IMR-90 (cell line): ENCODE measurements around the gene CEP63. TPM values are rescaled to one million over a fixed set of nuclear protein-coding genes. Genes with fewer than 3 reads are reported as not detected.

Source experiments
- ATAC-seq: fragments of 200-7000 bp; cut with Tn5 transposase; 2 replicates; pipeline ENCODE4 v1.9.1; 2020; ENCODE audit warnings: low read depth, mild to moderate bottlenecking, moderate library complexity
- BruUV-seq: library from RNA; stranded (reverse); fragments of 400-500 nt; replicated peaks from 2 replicates; lab custom pipeline; 2021; lab: Mats Ljungman, UMichigan
- CTCF ChIA-PET: fragments of 300-600 bp; formaldehyde crosslinking; extraction: SDS; loops from one replicate; lab custom pipeline; 2021; ENCODE audit warnings: antibody characterized with exemption; lab: Yijun Ruan, JAX
- POLR2A ChIA-PET: fragments of 300-600 bp; sonication (Branson Sonifier 250); formaldehyde crosslinking; loops from one replicate; lab custom pipeline; 2022; ENCODE audit warnings: antibody characterized with exemption; ENCODE audit not compliant: unreplicated experiment; lab: Charles Lee
- DNase-seq: peaks from one replicate; pipeline ENCODE4 v3.0.0; 2013
- H2AFZ ChIP-seq: replicated peaks from 2 replicates; pipeline ENCODE3; 2013; ENCODE audit warnings: low read length, mild to moderate bottlenecking; ENCODE audit not compliant: poor library complexity
- H2AK5ac ChIP-seq: 2 replicates; pipeline ENCODE4 v1.6.1; 2013; ENCODE audit warnings: low read depth, low read length, inconsistent platforms
- H2AK9ac ChIP-seq: replicated peaks from 2 replicates; pipeline ENCODE3; 2013; ENCODE audit warnings: mild to moderate bottlenecking, low read depth, low read length, moderate library complexity; ENCODE audit not compliant: poor library complexity
- H2BK120ac ChIP-seq: 2 replicates; pipeline ENCODE4 v1.6.1; 2013; ENCODE audit warnings: low read depth, low read length, inconsistent platforms
- H2BK15ac ChIP-seq: 3 replicates; pipeline ENCODE4 v1.6.1; 2013; ENCODE audit warnings: low read depth, low read length, inconsistent platforms
- H2BK20ac ChIP-seq: 2 replicates; pipeline ENCODE4 v1.6.1; 2013; ENCODE audit warnings: low read depth, mild to moderate bottlenecking, inconsistent platforms, low read length, moderate library complexity
- H2BK5ac ChIP-seq: 2 replicates; pipeline ENCODE4 v1.6.1; 2013; ENCODE audit warnings: mild to moderate bottlenecking, low read depth, low read length, inconsistent platforms; ENCODE audit not compliant: poor library complexity, severe bottlenecking
- H3K14ac ChIP-seq: replicated peaks from 2 replicates; pipeline ENCODE4 v1.6.1; 2013; ENCODE audit warnings: low read depth, low read length, inconsistent platforms
- H3K18ac ChIP-seq: 2 replicates; pipeline ENCODE4 v1.6.1; 2013; ENCODE audit warnings: low read depth, low read length, control low read depth
- H3K23ac ChIP-seq: 2 replicates; pipeline ENCODE4 v1.6.1; 2013; ENCODE audit warnings: low read depth, low read length, inconsistent platforms
- H3K27ac ChIP-seq: 2 replicates; pipeline ENCODE4 v1.5.1; 2013; ENCODE audit warnings: mild to moderate bottlenecking, control low read depth, low read length; ENCODE audit not compliant: insufficient read depth
- H3K27me3 ChIP-seq: 2 replicates; pipeline ENCODE4 v1.6.1; 2013; ENCODE audit warnings: low read length; ENCODE audit not compliant: control insufficient read depth, insufficient read depth
- H3K36me3 ChIP-seq: 2 replicates; pipeline ENCODE4 v1.6.1; 2013; ENCODE audit warnings: low read length, mixed read lengths; ENCODE audit not compliant: control insufficient read depth, insufficient read depth
- H3K4ac ChIP-seq: 2 replicates; pipeline ENCODE4 v1.6.1; 2013; ENCODE audit warnings: low read depth, low read length, inconsistent platforms
- H3K4me1 ChIP-seq: 2 replicates; pipeline ENCODE4 v1.6.1; 2013; ENCODE audit warnings: low read length, mixed read lengths; ENCODE audit not compliant: control insufficient read depth, insufficient read depth
- H3K4me2 ChIP-seq: 2 replicates; pipeline ENCODE4 v1.6.1; 2013; ENCODE audit warnings: low read depth, mild to moderate bottlenecking, control low read depth, low read length, moderate library complexity
- H3K4me3 ChIP-seq: 2 replicates; pipeline ENCODE4 v1.5.1; 2013; ENCODE audit warnings: low read depth, mild to moderate bottlenecking, control low read depth, low read length, moderate library complexity; ENCODE audit not compliant: insufficient read depth
- H3K56ac ChIP-seq: 2 replicates; pipeline ENCODE4 v1.6.1; 2013; ENCODE audit warnings: low read length, inconsistent platforms; ENCODE audit not compliant: insufficient read depth; ENCODE audit errors: extremely low read depth
- H3K79me1 ChIP-seq, 2 experiments: 2 replicates each; pipeline ENCODE4 v1.6.1; 2013; ENCODE audit warnings: low read length in 2 of 2, inconsistent platforms in 1 of 2, low read depth in 1 of 2
- H3K9ac ChIP-seq: 2 replicates; pipeline ENCODE4 v1.6.1; 2013; ENCODE audit warnings: low read depth, low read length, control low read depth
- H3K9me1 ChIP-seq: 2 replicates; pipeline ENCODE4 v1.6.1; 2013; ENCODE audit warnings: low read length, inconsistent platforms; ENCODE audit not compliant: insufficient read depth
- H3K9me3 ChIP-seq: 2 replicates; pipeline ENCODE4 v1.6.1; 2013; ENCODE audit warnings: low read length; ENCODE audit not compliant: control insufficient read depth, insufficient read depth
- H4K20me1 ChIP-seq: 2 replicates; pipeline ENCODE4 v1.6.1; 2013; ENCODE audit warnings: low read length, inconsistent platforms; ENCODE audit not compliant: insufficient read depth
- H4K5ac ChIP-seq: 2 replicates; pipeline ENCODE4 v1.6.1; 2013; ENCODE audit warnings: mild to moderate bottlenecking, low read depth, low read length, control low read depth
- H4K8ac ChIP-seq, 2 experiments: 2 replicates each; pipeline ENCODE4 v1.6.1; 2013; ENCODE audit warnings: low read depth in 2 of 2, low read length in 2 of 2, control low read depth in 1 of 2, inconsistent platforms in 1 of 2
- H4K91ac ChIP-seq: 2 replicates; pipeline ENCODE4 v1.6.1; 2013; ENCODE audit warnings: low read depth, low read length, inconsistent platforms; ENCODE audit not compliant: insufficient read depth
- BHLHE40 ChIP-seq: fragments of 150-350 bp; IDR thresholded peaks from 2 replicates; pipeline ENCODE4 v1.6.1; 2016; ENCODE audit warnings: mild to moderate bottlenecking, low read depth, low read length
- CEBPB ChIP-seq: IDR thresholded peaks from 2 replicates; pipeline ENCODE4 v1.6.1; 2012; ENCODE audit warnings: low read depth, low read length, improper control_type of control experiment
- CHD1 ChIP-seq: IDR thresholded peaks from 2 replicates; pipeline ENCODE4 v1.6.1; 2012; ENCODE audit warnings: low read depth, low read length, improper control_type of control experiment
- CTCF ChIP-seq: conservative IDR thresholded peaks from 2 replicates; pipeline ENCODE4 v1.5.1; 2012; ENCODE audit warnings: mild to moderate bottlenecking, low read depth, low read length, improper control_type of control experiment
- FOS ChIP-seq: fragments of 150-350 bp; IDR thresholded peaks from 2 replicates; pipeline ENCODE4 v1.6.1; 2016; ENCODE audit warnings: low read depth, low read length
- MAFK ChIP-seq: IDR thresholded peaks from 2 replicates; pipeline ENCODE4 v1.6.1; 2012; ENCODE audit warnings: low read depth, low read length, improper control_type of control experiment
- MAZ ChIP-seq: IDR thresholded peaks from 2 replicates; pipeline ENCODE4 v1.6.1; 2012; ENCODE audit warnings: low read depth, mild to moderate bottlenecking, low read length, improper control_type of control experiment, moderate library complexity, borderline replicate concordance
- MXI1 ChIP-seq: IDR thresholded peaks from 2 replicates; pipeline ENCODE4 v1.6.1; 2012; ENCODE audit warnings: low read depth, mild to moderate bottlenecking, low read length, moderate library complexity, borderline replicate concordance
- NFE2L2 ChIP-seq: fragments of 150-350 bp; IDR thresholded peaks from 2 replicates; pipeline ENCODE4 v1.6.1; 2016; ENCODE audit warnings: low read depth, mild to moderate bottlenecking, low read length
- POLR2A ChIP-seq: IDR thresholded peaks from 2 replicates; pipeline ENCODE4 v1.6.1; 2012; ENCODE audit warnings: mild to moderate bottlenecking, low read depth, low read length
- RAD21 ChIP-seq: IDR thresholded peaks from 2 replicates; pipeline ENCODE4 v1.6.1; 2012; ENCODE audit warnings: low read length, improper control_type of control experiment
- RCOR1 ChIP-seq: IDR thresholded peaks from 2 replicates; pipeline ENCODE4 v1.6.1; 2012; ENCODE audit warnings: mild to moderate bottlenecking, low read length, improper control_type of control experiment; ENCODE audit not compliant: insufficient replicate concordance
- RFX5 ChIP-seq: IDR thresholded peaks from 2 replicates; pipeline ENCODE4 v1.8.0; 2012; ENCODE audit warnings: low read depth, mild to moderate bottlenecking, low read length, moderate library complexity
- SMC3 ChIP-seq: fragments of 150-350 bp; IDR thresholded peaks from 2 replicates; pipeline ENCODE4 v1.6.1; 2016; ENCODE audit warnings: low read depth, mild to moderate bottlenecking, antibody characterized with exemption, low read length, moderate library complexity
- dilution Hi-C: fragments of 300-500 bp; cut with HindIII; formaldehyde crosslinking; loops from one replicate; pipeline ENCODE4 v1.14.3; 2018; ENCODE audit warnings: low sequenced_read_pairs; ENCODE audit not compliant: unreplicated experiment
- in situ Hi-C: fragments of 300-500 bp; cut with MboI; formaldehyde crosslinking; loops from 3 replicates; pipeline ENCODE4 v1.14.3; 2019; ENCODE audit warnings: low sequenced_read_pairs, inconsistent platforms, mixed read lengths
- intact Hi-C: fragments of 100-400 bp; cut with micrococcal nuclease; formaldehyde crosslinking; loops from 2 replicates; pipeline ENCODE4 v1.10.0; 2022
- polyA plus RNA-seq, 3 experiments: library from polyadenylated mRNA; depleted of rRNA; stranded (reverse); fragments of >200 nt; gene quantifications; 2 replicates each; pipeline ENCODE4 v1.2.3, GENCODE V29; 2012; ENCODE audit warnings: low replicate concordance in 1 of 3
- total RNA-seq: library from RNA; depleted of rRNA; stranded (reverse); fragments of >200 nt; gene quantifications from 2 replicates; pipeline ENCODE4 v1.2.3, GENCODE V29; 2012
- TF ChIP-seq, protein P1 (sequence below): fragments of 150-350 bp; IDR thresholded peaks from 2 replicates; pipeline ENCODE4 v1.6.1; 2016; ENCODE audit warnings: low read depth, mild to moderate bottlenecking, low read length, moderate library complexity, borderline replicate concordance
- TF ChIP-seq, protein P2 (sequence below): fragments of 150-350 bp; IDR thresholded peaks from 2 replicates; pipeline ENCODE4 v1.6.1; 2017; ENCODE audit warnings: mild to moderate bottlenecking, antibody characterized with exemption, low read length, low read depth

Gene CEP63
- total and polyA plus RNA-seq, 2 of the 4 experiments (the other 2 are of a cell fraction), result 6.5 to 9.1 TPM

DNA sequence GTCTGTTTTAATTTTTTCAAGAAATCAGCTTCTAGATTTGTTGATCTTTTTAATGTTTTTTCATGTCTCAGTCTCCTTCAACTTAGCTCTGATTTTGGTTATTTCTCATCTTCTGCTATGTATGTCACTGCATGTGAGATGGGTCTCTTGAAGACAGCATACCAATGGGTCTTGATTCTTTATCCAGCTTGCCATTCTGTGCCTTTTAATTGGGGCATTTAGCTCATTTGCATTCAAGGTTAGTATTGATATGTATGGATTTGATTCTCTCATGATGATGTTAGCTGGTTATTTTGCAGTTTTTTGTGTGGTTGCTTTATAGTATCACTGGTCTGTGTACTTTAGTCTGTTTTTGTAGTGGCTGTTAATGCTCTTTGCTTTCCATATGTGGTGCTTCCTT is 39.4 kb downstream of the CEP63 start:
- POLR2A ChIA-PET, result no interaction called here

More for the DNA sequence above, 39.4 kb downstream of the CEP63 start:
- Histone ChIP-seq H3K56ac (no peak overlapping the region), H2BK5ac (no peak overlapping the region), H3K4ac (no peak overlapping the region), H2BK120ac (no peak overlapping the region), H2AFZ (no peak overlapping the region), H3K27me3 (no peaks in the 10 kb centered on the region), H2AK9ac (no peak overlapping the region), H4K5ac (no peak overlapping the region), H4K20me1 (no peaks in the 10 kb centered on the region; the same call in 1 of the 2 replicates), H3K4me1 (peaks cover 2% of the 10 kb centered on the region; the same call in 1 of the 2 replicates), H3K18ac (no peak overlapping the region), H3K23ac (no peak overlapping the region), H3K27ac (no peak overlapping the region), H3K4me2 (no peak overlapping the region), H3K9ac (no peak overlapping the region), H3K9me3 (peaks cover 7% of the 10 kb centered on the region; the same call in 1 of the 2 replicates), H3K4me3 (no peak overlapping the region), H4K91ac (no peak overlapping the region), H4K8ac (no peak overlapping the region), H3K79me1 (peaks cover 25 to 28% of the 10 kb centered on the region in 2 experiments), H2BK20ac (no peak overlapping the region), H2BK15ac (no peak overlapping the region), H3K9me1 (peaks cover 8% of the 10 kb centered on the region; the same call in 1 of the 2 replicates), H2AK5ac (no peak overlapping the region), H3K36me3 (no peaks in the 10 kb centered on the region), H3K14ac (no peak overlapping the region)
- ATAC-seq, result no peak
- intact Hi-C loops (no loop called here), dilution Hi-C loops (no loop called here), in situ Hi-C loops (no loop called here)
- TF ChIP-seq RAD21 (no peak), RFX5 (no peak), MAFK (no peak), FOS (no peak), RCOR1 (no peak), NFE2L2 (no peak), POLR2A (no peak), CHD1 (no peak), MXI1 (no peak), SMC3 (no peak), BHLHE40 (no peak), CEBPB (no peak), CTCF (no peak), MAZ (no peak)
- TF ChIP-seq, protein P1, sequence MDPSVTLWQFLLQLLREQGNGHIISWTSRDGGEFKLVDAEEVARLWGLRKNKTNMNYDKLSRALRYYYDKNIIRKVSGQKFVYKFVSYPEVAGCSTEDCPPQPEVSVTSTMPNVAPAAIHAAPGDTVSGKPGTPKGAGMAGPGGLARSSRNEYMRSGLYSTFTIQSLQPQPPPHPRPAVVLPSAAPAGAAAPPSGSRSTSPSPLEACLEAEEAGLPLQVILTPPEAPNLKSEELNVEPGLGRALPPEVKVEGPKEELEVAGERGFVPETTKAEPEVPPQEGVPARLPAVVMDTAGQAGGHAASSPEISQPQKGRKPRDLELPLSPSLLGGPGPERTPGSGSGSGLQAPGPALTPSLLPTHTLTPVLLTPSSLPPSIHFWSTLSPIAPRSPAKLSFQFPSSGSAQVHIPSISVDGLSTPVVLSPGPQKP, result no peak
- TF ChIP-seq, protein P2, sequence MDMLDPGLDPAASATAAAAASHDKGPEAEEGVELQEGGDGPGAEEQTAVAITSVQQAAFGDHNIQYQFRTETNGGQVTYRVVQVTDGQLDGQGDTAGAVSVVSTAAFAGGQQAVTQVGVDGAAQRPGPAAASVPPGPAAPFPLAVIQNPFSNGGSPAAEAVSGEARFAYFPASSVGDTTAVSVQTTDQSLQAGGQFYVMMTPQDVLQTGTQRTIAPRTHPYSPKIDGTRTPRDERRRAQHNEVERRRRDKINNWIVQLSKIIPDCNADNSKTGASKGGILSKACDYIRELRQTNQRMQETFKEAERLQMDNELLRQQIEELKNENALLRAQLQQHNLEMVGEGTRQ, result no peak
- CTCF ChIA-PET, result no interaction called here
- BruUV-seq, result no TSS peak
- no peak for DNase-seq
